HEK293 (cell line): ENCODE results near the gene GNG12.

Experiments
- CTCF ChIA-PET: fragments of 350-600 bp; formaldehyde crosslinking; extraction: SDS; loops from one replicate; lab custom pipeline; 2021; ENCODE audit warnings: antibody characterized with exemption; lab: Yijun Ruan, JAX
- POLR2A ChIA-PET: fragments of 300-600 bp; formaldehyde crosslinking; extraction: SDS; loops from one replicate; lab custom pipeline; 2020; ENCODE audit warnings: antibody characterized with exemption, inconsistent platforms; lab: Yijun Ruan, JAX
- H3K27ac ChIP-seq: fragments of 200-500 bp; sonication (Bioruptor generic); 2 replicates; pipeline ENCODE4 v1.5.1; 2014; ENCODE audit warnings: low read depth, low read length, control low read depth, inconsistent platforms; ENCODE audit errors: extremely low read depth
- H3K36me3 ChIP-seq, 2 experiments: fragments of 200-500 bp in 1 of 2; sonication (Bioruptor generic) in 1 of 2; 1 replicate in 1 of 2; 2 replicates in 1 of 2; pipeline ENCODE4 v1.5.1; 2014 to 2017; ENCODE audit warnings: inconsistent platforms in 2 of 2, low read length in 2 of 2; ENCODE audit not compliant: control insufficient read depth in 2 of 2, insufficient read depth in 1 of 2
- H3K4me1 ChIP-seq: fragments of 200-500 bp; sonication (Bioruptor generic); 2 replicates; pipeline ENCODE4 v1.5.1; 2014; ENCODE audit warnings: mild to moderate bottlenecking, low read length, inconsistent platforms; ENCODE audit not compliant: control insufficient read depth, insufficient read depth
- H3K4me3 ChIP-seq: 2 replicates; pipeline ENCODE4 v1.5.1; 2011; ENCODE audit warnings: low read depth, mild to moderate bottlenecking, control low read depth, low read length, moderate library complexity
- H3K9me3 ChIP-seq: fragments of 200-500 bp; sonication (Bioruptor generic); 2 replicates; pipeline ENCODE4 v1.5.1; 2014; ENCODE audit warnings: low read depth, low read length, inconsistent platforms; ENCODE audit not compliant: control insufficient read depth, insufficient read depth
- EGR2 ChIP-seq: fragments of 450-650 bp; formaldehyde crosslinking; IDR thresholded peaks from 2 replicates; pipeline ENCODE4 v1.5.1; 2016; ENCODE audit warnings: low read depth, missing biosample characterization, missing genetic modification characterization
- FEZF1 ChIP-seq: fragments of 450-650 bp; formaldehyde crosslinking; IDR thresholded peaks from 2 replicates; pipeline ENCODE4 v1.5.1; 2016; ENCODE audit warnings: missing biosample characterization, missing genetic modification characterization
- GLIS2 ChIP-seq: fragments of 450-650 bp; formaldehyde crosslinking; IDR thresholded peaks from 2 replicates; pipeline ENCODE4 v1.5.1; 2016; ENCODE audit warnings: missing biosample characterization, missing genetic modification characterization
- IKZF3 ChIP-seq: fragments of 450-650 bp; IDR thresholded peaks from 2 replicates; pipeline ENCODE4 v1.5.0; 2018; ENCODE audit warnings: missing biosample characterization, mild to moderate bottlenecking, missing genetic modification characterization, moderate library complexity
- KLF1 ChIP-seq: fragments of 450-650 bp; formaldehyde crosslinking; IDR thresholded peaks from 2 replicates; pipeline ENCODE4 v1.5.1; 2016; ENCODE audit warnings: missing biosample characterization, missing genetic modification characterization
- KLF9 ChIP-seq: fragments of 450-650 bp; formaldehyde crosslinking; IDR thresholded peaks from 2 replicates; pipeline ENCODE4 v1.5.1; 2016; ENCODE audit warnings: missing biosample characterization, missing genetic modification characterization, low read depth
- OSR2 ChIP-seq: fragments of 450-650 bp; formaldehyde crosslinking; IDR thresholded peaks from 2 replicates; pipeline ENCODE4 v1.5.1; 2016; ENCODE audit warnings: missing biosample characterization, missing genetic modification characterization
- PBX3 ChIP-seq: sonication (generic); formaldehyde crosslinking; IDR thresholded peaks from 2 replicates; pipeline ENCODE4 v1.8.1; 2022; ENCODE audit warnings: mild to moderate bottlenecking, moderate library complexity, missing genetic modification reagents
- PRDM1 ChIP-seq: fragments of 450-650 bp; formaldehyde crosslinking; IDR thresholded peaks from 2 replicates; pipeline ENCODE4; 2016; ENCODE audit warnings: missing biosample characterization, missing genetic modification characterization
- SCRT1 ChIP-seq: fragments of 450-650 bp; formaldehyde crosslinking; IDR thresholded peaks from 2 replicates; pipeline ENCODE4 v1.5.1; 2016; ENCODE audit warnings: missing biosample characterization, missing genetic modification characterization, borderline replicate concordance
- SCRT2 ChIP-seq: fragments of 450-650 bp; formaldehyde crosslinking; IDR thresholded peaks from 2 replicates; pipeline ENCODE4 v1.5.1; 2016; ENCODE audit warnings: missing biosample characterization, missing genetic modification characterization
- SP2 ChIP-seq: fragments of 450-650 bp; formaldehyde crosslinking; IDR thresholded peaks from 2 replicates; pipeline ENCODE4 v1.5.1; 2016; ENCODE audit warnings: missing biosample characterization, missing genetic modification characterization
- SP7 ChIP-seq: fragments of 450-650 bp; formaldehyde crosslinking; IDR thresholded peaks from 2 replicates; pipeline ENCODE4 v1.5.1; 2016; ENCODE audit warnings: missing biosample characterization, missing genetic modification characterization
- TRIM28 ChIP-seq: IDR thresholded peaks from 2 replicates; pipeline ENCODE4 v1.6.1; 2011; ENCODE audit warnings: low read length, control low read depth, borderline replicate concordance
- YY1 ChIP-seq: fragments of 450-650 bp; formaldehyde crosslinking; IDR thresholded peaks from 2 replicates; pipeline ENCODE4 v1.5.1; 2018; ENCODE audit warnings: missing biosample characterization, missing genetic modification characterization
- ZBTB17 ChIP-seq: fragments of 450-650 bp; formaldehyde crosslinking; IDR thresholded peaks from 2 replicates; pipeline ENCODE4 v1.5.1; 2016; ENCODE audit warnings: missing biosample characterization, missing genetic modification characterization
- ZBTB20 ChIP-seq: fragments of 450-650 bp; formaldehyde crosslinking; IDR thresholded peaks from 2 replicates; pipeline ENCODE4 v1.5.1; 2016; ENCODE audit warnings: missing biosample characterization, missing genetic modification characterization
- ZBTB48 ChIP-seq: fragments of 450-650 bp; formaldehyde crosslinking; IDR thresholded peaks from 2 replicates; pipeline ENCODE4 v1.5.1; 2016; ENCODE audit warnings: missing biosample characterization, missing genetic modification characterization
- ZBTB8A ChIP-seq: fragments of 450-650 bp; formaldehyde crosslinking; IDR thresholded peaks from 2 replicates; pipeline ENCODE4 v1.5.1; 2016; ENCODE audit warnings: missing biosample characterization, missing genetic modification characterization
- ZFHX2 ChIP-seq: fragments of 450-650 bp; formaldehyde crosslinking; conservative IDR thresholded peaks from 2 replicates; pipeline ENCODE4 v1.5.1; 2016; ENCODE audit warnings: missing biosample characterization, missing genetic modification characterization
- ZIC2 ChIP-seq: fragments of 450-650 bp; formaldehyde crosslinking; IDR thresholded peaks from 2 replicates; pipeline ENCODE4 v1.5.1; 2016; ENCODE audit warnings: missing biosample characterization, missing genetic modification characterization
- ZNF2 ChIP-seq: fragments of 450-650 bp; formaldehyde crosslinking; IDR thresholded peaks from 2 replicates; pipeline ENCODE4 v1.5.1; 2016; ENCODE audit warnings: missing biosample characterization, missing genetic modification characterization
- ZNF239 ChIP-seq: fragments of 450-650 bp; formaldehyde crosslinking; IDR thresholded peaks from 2 replicates; pipeline ENCODE4 v1.5.1; 2016; ENCODE audit warnings: missing biosample characterization, missing genetic modification characterization
- ZNF302 ChIP-seq: fragments of 450-650 bp; formaldehyde crosslinking; IDR thresholded peaks from 2 replicates; pipeline ENCODE4 v1.5.1; 2016; ENCODE audit warnings: missing biosample characterization, missing genetic modification characterization, low read depth
- ZNF48 ChIP-seq: fragments of 450-650 bp; formaldehyde crosslinking; IDR thresholded peaks from 2 replicates; pipeline ENCODE4 v1.5.1; 2016; ENCODE audit warnings: missing biosample characterization, missing genetic modification characterization
- ZNF600 ChIP-seq: fragments of 450-650 bp; formaldehyde crosslinking; IDR thresholded peaks from 2 replicates; pipeline ENCODE4 v1.5.1; 2016; ENCODE audit warnings: missing biosample characterization, missing genetic modification characterization
- ZNF692 ChIP-seq: fragments of 450-650 bp; formaldehyde crosslinking; IDR thresholded peaks from 2 replicates; pipeline ENCODE4 v1.5.1; 2016; ENCODE audit warnings: missing biosample characterization, missing genetic modification characterization
- TF ChIP-seq, protein P1 (sequence below): fragments of 450-650 bp; formaldehyde crosslinking; IDR thresholded peaks from 2 replicates; pipeline ENCODE4 v1.5.1; 2016; ENCODE audit warnings: missing biosample characterization, missing genetic modification characterization
- TF ChIP-seq, protein P2 (sequence below): fragments of 450-650 bp; formaldehyde crosslinking; conservative IDR thresholded peaks from 2 replicates; pipeline ENCODE4 v1.5.1; 2016; ENCODE audit warnings: low read depth, missing biosample characterization, missing genetic modification characterization

GNG12 gene

GRCh38 chr1:67735806-67736627 lies 97.2 kb downstream of the GNG12 start:
- ChIA-PET CTCF (no interaction called here), POLR2A (no interaction called here)
- H3K4me3 ChIP-seq: no peak overlapping the region
- H3K36me3 ChIP-seq: no peaks in the 10 kb centered on the region
- H3K9me3 ChIP-seq: no peaks in the 10 kb centered on the region
- no peak overlapping the region for H3K27ac ChIP-seq
- TF ChIP-seq KLF1 (tag by site-specific recombination) (0 out of 2 replicates have a peak, but pooled peaks have one; percentile 55), ZFHX2 (tag by site-specific recombination) (peak; percentile 89), SP2 (tag by site-specific recombination) (peak; percentile 23; the same call in 1 of the 2 replicates), SP7 (tag by site-specific recombination) (peak; percentile 25), ZBTB8A (tag by site-specific recombination) (0 out of 2 replicates have a peak, but pooled peaks have one; percentile 29), ZNF2 (peak; percentile 38; the same call in 1 of the 2 replicates), ZIC2 (tag by site-specific recombination) (peak; percentile 65), TRIM28 (peak; percentile 78; the same call in 1 of the 2 replicates), ZBTB48 (tag by site-specific recombination) (0 out of 2 replicates have a peak, but pooled peaks have one; percentile 26), ZBTB17 (peak; percentile 55; the same call in 1 of the 2 replicates), ZNF48 (tag by site-specific recombination) (no peak), ZNF692 (tag by site-specific recombination) (0 out of 2 replicates have a peak, but pooled peaks have one; percentile 16), EGR2 (tag by site-specific recombination) (peak; percentile 86), OSR2 (peak; percentile 47), SCRT2 (tag by site-specific recombination) (peak; percentile 64), PBX3 (no peak), GLIS2 (tag by site-specific recombination) (no peak), ZBTB20 (0 out of 2 replicates have a peak, but pooled peaks have one; percentile 31), ZNF239 (no peak), KLF9 (tag by site-specific recombination) (peak; percentile 33; the same call in 1 of the 2 replicates), PRDM1 (peak; percentile 59; the same call in 1 of the 2 replicates), IKZF3 (tag by site-specific recombination) (0 out of 2 replicates have a peak, but pooled peaks have one; percentile 16), ZNF302 (tag by site-specific recombination) (no peak), YY1 (tag by site-specific recombination) (no peak), FEZF1 (tag by site-specific recombination) (peak; percentile 41; the same call in 1 of the 2 replicates), SCRT1 (tag by site-specific recombination) (no peak), ZNF600 (tag by site-specific recombination) (peak; percentile 91)
- TF ChIP-seq, protein P1, sequence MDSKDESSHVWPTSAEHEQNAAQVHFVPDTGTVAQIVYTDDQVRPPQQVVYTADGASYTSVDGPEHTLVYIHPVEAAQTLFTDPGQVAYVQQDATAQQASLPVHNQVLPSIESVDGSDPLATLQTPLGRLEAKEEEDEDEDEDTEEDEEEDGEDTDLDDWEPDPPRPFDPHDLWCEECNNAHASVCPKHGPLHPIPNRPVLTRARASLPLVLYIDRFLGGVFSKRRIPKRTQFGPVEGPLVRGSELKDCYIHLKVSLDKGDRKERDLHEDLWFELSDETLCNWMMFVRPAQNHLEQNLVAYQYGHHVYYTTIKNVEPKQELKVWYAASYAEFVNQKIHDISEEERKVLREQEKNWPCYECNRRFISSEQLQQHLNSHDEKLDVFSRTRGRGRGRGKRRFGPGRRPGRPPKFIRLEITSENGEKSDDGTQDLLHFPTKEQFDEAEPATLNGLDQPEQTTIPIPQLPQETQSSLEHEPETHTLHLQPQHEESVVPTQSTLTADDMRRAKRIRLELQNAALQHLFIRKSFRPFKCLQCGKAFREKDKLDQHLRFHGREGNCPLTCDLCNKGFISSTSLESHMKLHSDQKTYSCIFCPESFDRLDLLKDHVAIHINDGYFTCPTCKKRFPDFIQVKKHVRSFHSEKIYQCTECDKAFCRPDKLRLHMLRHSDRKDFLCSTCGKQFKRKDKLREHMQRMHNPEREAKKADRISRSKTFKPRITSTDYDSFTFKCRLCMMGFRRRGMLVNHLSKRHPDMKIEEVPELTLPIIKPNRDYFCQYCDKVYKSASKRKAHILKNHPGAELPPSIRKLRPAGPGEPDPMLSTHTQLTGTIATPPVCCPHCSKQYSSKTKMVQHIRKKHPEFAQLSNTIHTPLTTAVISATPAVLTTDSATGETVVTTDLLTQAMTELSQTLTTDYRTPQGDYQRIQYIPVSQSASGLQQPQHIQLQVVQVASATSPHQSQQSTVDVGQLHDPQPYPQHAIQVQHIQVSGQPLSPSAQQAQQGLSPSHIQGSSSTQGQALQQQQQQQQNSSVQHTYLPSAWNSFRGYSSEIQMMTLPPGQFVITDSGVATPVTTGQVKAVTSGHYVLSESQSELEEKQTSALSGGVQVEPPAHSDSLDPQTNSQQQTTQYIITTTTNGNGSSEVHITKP (tag by site-specific recombination): peak; percentile 93
- TF ChIP-seq, protein P2, sequence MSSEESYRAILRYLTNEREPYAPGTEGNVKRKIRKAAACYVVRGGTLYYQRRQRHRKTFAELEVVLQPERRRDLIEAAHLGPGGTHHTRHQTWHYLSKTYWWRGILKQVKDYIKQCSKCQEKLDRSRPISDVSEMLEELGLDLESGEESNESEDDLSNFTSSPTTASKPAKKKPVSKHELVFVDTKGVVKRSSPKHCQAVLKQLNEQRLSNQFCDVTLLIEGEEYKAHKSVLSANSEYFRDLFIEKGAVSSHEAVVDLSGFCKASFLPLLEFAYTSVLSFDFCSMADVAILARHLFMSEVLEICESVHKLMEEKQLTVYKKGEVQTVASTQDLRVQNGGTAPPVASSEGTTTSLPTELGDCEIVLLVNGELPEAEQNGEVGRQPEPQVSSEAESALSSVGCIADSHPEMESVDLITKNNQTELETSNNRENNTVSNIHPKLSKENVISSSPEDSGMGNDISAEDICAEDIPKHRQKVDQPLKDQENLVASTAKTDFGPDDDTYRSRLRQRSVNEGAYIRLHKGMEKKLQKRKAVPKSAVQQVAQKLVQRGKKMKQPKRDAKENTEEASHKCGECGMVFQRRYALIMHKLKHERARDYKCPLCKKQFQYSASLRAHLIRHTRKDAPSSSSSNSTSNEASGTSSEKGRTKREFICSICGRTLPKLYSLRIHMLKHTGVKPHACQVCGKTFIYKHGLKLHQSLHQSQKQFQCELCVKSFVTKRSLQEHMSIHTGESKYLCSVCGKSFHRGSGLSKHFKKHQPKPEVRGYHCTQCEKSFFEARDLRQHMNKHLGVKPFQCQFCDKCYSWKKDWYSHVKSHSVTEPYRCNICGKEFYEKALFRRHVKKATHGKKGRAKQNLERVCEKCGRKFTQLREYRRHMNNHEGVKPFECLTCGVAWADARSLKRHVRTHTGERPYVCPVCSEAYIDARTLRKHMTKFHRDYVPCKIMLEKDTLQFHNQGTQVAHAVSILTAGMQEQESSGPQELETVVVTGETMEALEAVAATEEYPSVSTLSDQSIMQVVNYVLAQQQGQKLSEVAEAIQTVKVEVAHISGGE (tag by site-specific recombination): peak; percentile 61; the same call in 1 of the 2 replicates
- H3K4me1 ChIP-seq: peaks cover 5% of the 10 kb centered on the region; the same call in 1 of the 2 replicates
